ENCODE results near the gene MAPRE2.

Gene MAPRE2

GRCh38 chr18:35045806-35046205 lies 4.6 kb downstream of the MAPRE2 start:
- H3K4me1 Mint-ChIP-seq (ENCODE audit: low read depth): peaks cover 82% of the 10 kb centered on the region
- H3K4me3 Mint-ChIP-seq: peak overlapping the region; percentile 96
- H3K27me3 Mint-ChIP-seq: no peaks in the 10 kb centered on the region
- H3K36me3 Mint-ChIP-seq (ENCODE audit: low read depth): peaks cover 17% of the 10 kb centered on the region
- DNase-seq: no peak
- H3K27ac Mint-ChIP-seq: peak overlapping the region; percentile 99
- no peaks in the 10 kb centered on the region for H3K9me3 Mint-ChIP-seq

GRCh38 chr18:35047697-35048292 lies 6.6 kb downstream of the MAPRE2 start:
- Mint-ChIP-seq H3K4me1 (ENCODE audit: low read depth) (peaks cover 92% of the 10 kb centered on the region), H3K27me3 (no peaks in the 10 kb centered on the region), H3K27ac (peak overlapping the region; percentile 60), H3K4me3 (no peak overlapping the region), H3K36me3 (ENCODE audit: low read depth) (peaks cover 13% of the 10 kb centered on the region), H3K9me3 (no peaks in the 10 kb centered on the region)
- DNase-seq: no peak

GRCh38 chr18:35049111-35050027 lies 8.2 kb downstream of the MAPRE2 start:
- Mint-ChIP-seq H3K27ac (peak overlapping the region; percentile 90), H3K4me3 (peak overlapping the region; percentile 64), H3K36me3 (ENCODE audit: low read depth) (peaks cover 13% of the 10 kb centered on the region), H3K9me3 (no peaks in the 10 kb centered on the region), H3K4me1 (ENCODE audit: low read depth) (peaks cover 82% of the 10 kb centered on the region), H3K27me3 (no peaks in the 10 kb centered on the region)
- no peak for DNase-seq

GRCh38 chr18:35050028-35050546 lies 8.9 kb downstream of the MAPRE2 start:
- Mint-ChIP-seq H3K4me1 (ENCODE audit: low read depth) (peaks cover 80% of the 10 kb centered on the region), H3K36me3 (ENCODE audit: low read depth) (peaks cover 17% of the 10 kb centered on the region), H3K27ac (peak overlapping the region; percentile 90), H3K4me3 (peak overlapping the region; percentile 64), H3K27me3 (no peaks in the 10 kb centered on the region), H3K9me3 (no peaks in the 10 kb centered on the region)
- DNase-seq: no peak

- peaks cover 19% of the 10 kb centered on the region for H3K36me3 Mint-ChIP-seq (ENCODE audit: low read depth)
- H3K9me3 Mint-ChIP-seq: no peaks in the 10 kb centered on the region
- no peak for DNase-seq
- no peaks in the 10 kb centered on the region for H3K27me3 Mint-ChIP-seq
- H3K4me3 Mint-ChIP-seq: no peak overlapping the region
- H3K27ac Mint-ChIP-seq: peak overlapping the region; percentile 74
- H3K4me1 Mint-ChIP-seq (ENCODE audit: low read depth): peaks cover 79% of the 10 kb centered on the region
Measured at GRCh38 chr18:35050705-35051195, 9.5 kb downstream of the MAPRE2 start.

- Mint-ChIP-seq H3K27me3 (no peaks in the 10 kb centered on the region), H3K36me3 (ENCODE audit: low read depth) (peaks cover 22% of the 10 kb centered on the region), H3K27ac (no peak overlapping the region), H3K4me1 (ENCODE audit: low read depth) (peaks cover 72% of the 10 kb centered on the region), H3K4me3 (no peak overlapping the region), H3K9me3 (no peaks in the 10 kb centered on the region)
- no peak for DNase-seq
Measured at GRCh38 chr18:35051641-35052377, 10.6 kb downstream of the MAPRE2 start.

- no peaks in the 10 kb centered on the region for H3K27me3 Mint-ChIP-seq
- H3K36me3 Mint-ChIP-seq (ENCODE audit: low read depth): peaks cover 18% of the 10 kb centered on the region
- no peak for DNase-seq
- H3K4me1 Mint-ChIP-seq (ENCODE audit: low read depth): peaks cover 69% of the 10 kb centered on the region
- H3K9me3 Mint-ChIP-seq: no peaks in the 10 kb centered on the region
- no peak overlapping the region for H3K4me3 Mint-ChIP-seq
- no peak overlapping the region for H3K27ac Mint-ChIP-seq
Measured at GRCh38 chr18:35054401-35054800, 13.2 kb downstream of the MAPRE2 start.

GRCh38 chr18:35055105-35055504 lies 13.9 kb downstream of the MAPRE2 start:
- no peak for DNase-seq
- no peak overlapping the region for H3K4me3 Mint-ChIP-seq
- H3K27ac Mint-ChIP-seq: no peak overlapping the region
- no peaks in the 10 kb centered on the region for H3K27me3 Mint-ChIP-seq
- no peaks in the 10 kb centered on the region for H3K9me3 Mint-ChIP-seq
- peaks cover 18% of the 10 kb centered on the region for H3K36me3 Mint-ChIP-seq (ENCODE audit: low read depth)
- H3K4me1 Mint-ChIP-seq (ENCODE audit: low read depth): peaks cover 69% of the 10 kb centered on the region

- DNase-seq: no peak
- Mint-ChIP-seq H3K36me3 (ENCODE audit: low read depth) (peaks cover 18% of the 10 kb centered on the region), H3K4me1 (ENCODE audit: low read depth) (peaks cover 69% of the 10 kb centered on the region), H3K27me3 (no peaks in the 10 kb centered on the region), H3K27ac (no peak overlapping the region), H3K9me3 (no peaks in the 10 kb centered on the region), H3K4me3 (no peak overlapping the region)
Measured at GRCh38 chr18:35055726-35056125, 14.5 kb downstream of the MAPRE2 start.

GRCh38 chr18:35059280-35059927 lies 18.2 kb downstream of the MAPRE2 start:
- no peak for DNase-seq
- no peak overlapping the region for H3K4me3 Mint-ChIP-seq
- no peak overlapping the region for H3K27ac Mint-ChIP-seq
- H3K36me3 Mint-ChIP-seq (ENCODE audit: low read depth): peaks cover 14% of the 10 kb centered on the region
- no peaks in the 10 kb centered on the region for H3K27me3 Mint-ChIP-seq
- H3K9me3 Mint-ChIP-seq: no peaks in the 10 kb centered on the region
- peaks cover 67% of the 10 kb centered on the region for H3K4me1 Mint-ChIP-seq (ENCODE audit: low read depth)

- Mint-ChIP-seq H3K9me3 (no peaks in the 10 kb centered on the region), H3K4me1 (ENCODE audit: low read depth) (peaks cover 66% of the 10 kb centered on the region), H3K4me3 (no peak overlapping the region), H3K27me3 (no peaks in the 10 kb centered on the region), H3K36me3 (ENCODE audit: low read depth) (peaks cover 8% of the 10 kb centered on the region), H3K27ac (no peak overlapping the region)
- DNase-seq: no peak
Measured at GRCh38 chr18:35060122-35060815, 19.1 kb downstream of the MAPRE2 start.

- Mint-ChIP-seq H3K4me3 (no peak overlapping the region), H3K9me3 (no peaks in the 10 kb centered on the region), H3K27ac (no peak overlapping the region), H3K4me1 (ENCODE audit: low read depth) (peaks cover 69% of the 10 kb centered on the region), H3K36me3 (ENCODE audit: low read depth) (peaks cover 8% of the 10 kb centered on the region), H3K27me3 (no peaks in the 10 kb centered on the region)
- DNase-seq: no peak
Measured at GRCh38 chr18:35061336-35061735, 20.1 kb downstream of the MAPRE2 start.

GRCh38 chr18:35061804-35062203 lies 20.6 kb downstream of the MAPRE2 start:
- Mint-ChIP-seq H3K9me3 (no peaks in the 10 kb centered on the region), H3K36me3 (ENCODE audit: low read depth) (peaks cover 5% of the 10 kb centered on the region), H3K4me3 (no peak overlapping the region), H3K27me3 (no peaks in the 10 kb centered on the region), H3K4me1 (ENCODE audit: low read depth) (peaks cover 69% of the 10 kb centered on the region), H3K27ac (no peak overlapping the region)
- DNase-seq: no peak
